Spleen (tissue), 11 donors: ENCODE results near the gene SERINC4. TPM values are rescaled to one million over a fixed set of nuclear protein-coding genes. Genes with fewer than 3 reads are reported as not detected.
A peak's percentile ranks its signal among the peaks of the same experiment; 100 is the strongest.

Experiments used
- DNase-seq: peaks from one replicate; pipeline ENCODE4 v3.0.0-alpha.2; 2020
- H3K27ac ChIP-seq, 8 donors: fragments of 200-600 bp; sonication (generic) in 7 of 8; 1 replicate in 4 of 8; 2 replicates in 4 of 8; pipeline versions ENCODE4 v1.5.0 to v1.8.0; 2016 to 2021; ENCODE audit warnings: inconsistent platforms in 4 of 8, mild to moderate bottlenecking in 4 of 8, moderate library complexity in 1 of 8
- H3K27me3 ChIP-seq, 7 donors: fragments of 200-600 bp; sonication (generic) in 6 of 7; replicated peaks in 1 of 7; 1 replicate in 4 of 7; 2 replicates in 3 of 7; pipeline versions ENCODE4 v1.5.0 to v1.8.0; 2016 to 2021; ENCODE audit warnings: inconsistent platforms in 3 of 7, mild to moderate bottlenecking in 1 of 7
- H3K36me3 ChIP-seq, 6 donors: fragments of 200-600 bp; sonication (generic) in 5 of 6; 1 replicate in 4 of 6; 2 replicates in 2 of 6; pipeline versions ENCODE4 v1.5.0 to v1.8.0; 2016 to 2021; ENCODE audit warnings: inconsistent platforms in 2 of 6
- H3K4me1 ChIP-seq, 6 donors: fragments of 200-600 bp; sonication (generic) in 5 of 6; 1 replicate in 3 of 6; 2 replicates in 3 of 6; pipeline versions ENCODE4 v1.5.0 to v1.8.0; 2016 to 2021; ENCODE audit warnings: inconsistent platforms in 3 of 6
- H3K4me3 ChIP-seq, 8 donors: fragments of 200-600 bp; sonication (generic) in 7 of 8; 1 replicate in 4 of 8; 2 replicates in 4 of 8; pipeline versions ENCODE4 v1.5.0 to v1.8.0; 2016 to 2021; ENCODE audit warnings: inconsistent platforms in 4 of 8, mild to moderate bottlenecking in 4 of 8, moderate library complexity in 2 of 8
- H3K9me3 ChIP-seq, 8 donors: fragments of 200-600 bp; sonication (generic) in 7 of 8; 1 replicate in 4 of 8; 2 replicates in 4 of 8; pipeline versions ENCODE4 v1.5.0 to v1.8.0; 2016 to 2021; ENCODE audit warnings: inconsistent platforms in 4 of 8
- CTCF ChIP-seq, 11 experiments: fragments of 200-600 bp in 7 of 11; fragments of 450-650 bp in 4 of 11; sonication (generic) in 4 of 11; IDR thresholded peaks in 8 of 11; conservative IDR thresholded peaks in 3 of 11; 1 replicate in 7 of 11; 2 replicates in 4 of 11; pipeline versions ENCODE4 v1.4.0 to v1.8.0; 2016 to 2021; ENCODE audit warnings: antibody characterized with exemption in 11 of 11, inconsistent platforms in 4 of 11, mild to moderate bottlenecking in 1 of 11
- POLR2A ChIP-seq, 3 donors: fragments of 450-650 bp; IDR thresholded peaks; one replicate each; pipeline ENCODE4 v1.5.1; 2017; ENCODE audit warnings: antibody characterized with exemption in 3 of 3, mild to moderate bottlenecking in 1 of 3
- POLR2AphosphoS5 ChIP-seq, 3 donors: sonication (generic); formaldehyde crosslinking; IDR thresholded peaks; one replicate each; pipeline ENCODE4 v1.5.1; 2017; ENCODE audit warnings: antibody characterized with exemption in 3 of 3
- WGBS, 5 donors: extraction: QIAGEN DNeasy Blood & Tissue Kit in 3 of 5; methylation state at CpG; one replicate each; pipeline versions ENCODE4 v1.1.5 to v1.1.7; 2013 to 2018; 5-methylcytosine and 5-hydroxymethylcytosine counted together
- intact Hi-C: fragments of 100-400 bp; cut with DNase I; formaldehyde crosslinking; loops from one replicate; pipeline ENCODE4 v1.15.0; 2023; ENCODE audit warnings: low total_unique reads
- polyA plus RNA-seq, 3 donors: library from polyadenylated mRNA; stranded (reverse); fragments of 200-250 nt; gene quantifications; one replicate each; pipeline ENCODE4 v1.2.1, GENCODE V29; 2013
- total RNA-seq, 7 donors: library from RNA; depleted of rRNA in 3 of 7; stranded (reverse); fragments of >200 nt in 3 of 7; fragmentation: NEBNext Ultra II Directional in 4 of 7; extraction: Animal tissue kit (Norgen Biotek cat#: 25700) in 4 of 7; gene quantifications; one replicate each; pipeline versions ENCODE4 v1.1.0 to v1.2.1, GENCODE V29; 2016 to 2021
- donor health status: healthy with polysubstance abuse.
- donor health status: DM: no; HTN: no; CAD: no; lungs with moderate emphysema.
- donor health status: DM: no; HTN: no; CAD: no.
- donor health status: Bipolar disorder and iron deficiency.
- donor health status: healthy.
- donor health status: DM: no; HTN: no; CAD: no.
- donor health status: DM: yes; HTN: yes; CAD: no.

The SERINC4 gene
- total and polyA plus RNA-seq, 10 donors = 0.09 to 0.29 (median 0.24) TPM; not detected in 7

GRCh38 chr15:43776101-43776717, 23.8 kb downstream of the SERINC4 start:
- WGBS, 5 donors = 24 to 40% (median 36%) methylated on average over 30 to 35 of the region's 35 CpGs
- TF ChIP-seq POLR2A (IDR thresholded peaks at IDR 0.05) (no peak), POLR2AphosphoS5 (IDR thresholded peaks at IDR 0.05) (peak; percentile 42 to 77 (median 75))
- H3K4me3 ChIP-seq = peak overlapping the region; percentile 47 to 80 (median 66)
- peak; percentile 91 for DNase-seq
- H3K27me3 ChIP-seq = no peaks in the 10 kb centered on the region
- H3K9me3 ChIP-seq = no peaks in the 10 kb centered on the region
- H3K27ac ChIP-seq = peak overlapping the region; percentile 83 to 91 (median 86)
- peaks cover 0 to 32% (median 27%) of the 10 kb centered on the region in 6 donors for H3K36me3 ChIP-seq
- intact Hi-C loops = no loop called here
- H3K4me1 ChIP-seq = peaks cover 8 to 46% (median 28%) of the 10 kb centered on the region in 6 donors

- DNase-seq = no peak
- peak overlapping the region in 4 of 8 donors; percentile 87 to 91 (median 90) for H3K27ac ChIP-seq
Measured at GRCh38 chr15:43775411-43775965, 24.5 kb downstream of the SERINC4 start.

GRCh38 chr15:43774062-43774461, 26.0 kb downstream of the SERINC4 start:
- H3K27me3 ChIP-seq = no peaks in the 10 kb centered on the region
- H3K4me3 ChIP-seq = no peak overlapping the region
- intact Hi-C loops = no loop called here
- WGBS, 5 donors = 78 to 88% (median 86%) methylated on average over 4 of the region's 4 CpGs
- H3K27ac ChIP-seq = no peak overlapping the region
- no peak for TF ChIP-seq POLR2A (IDR thresholded peaks at IDR 0.05)
- TF ChIP-seq CTCF (IDR thresholded peaks at IDR 0.05 in 8 of 11, conservative IDR thresholded peaks at IDR 0.05 in 3 of 11) = no peak
- TF ChIP-seq POLR2AphosphoS5 (IDR thresholded peaks at IDR 0.05) = no peak
- H3K9me3 ChIP-seq = no peaks in the 10 kb centered on the region
- DNase-seq = no peak
- peaks cover 0 to 53% (median 46%) of the 10 kb centered on the region in 6 donors for H3K36me3 ChIP-seq
- peaks cover 9 to 50% (median 31%) of the 10 kb centered on the region in 6 donors for H3K4me1 ChIP-seq

More at GRCh38 chr15:43775411-43775965, 24.5 kb downstream of the SERINC4 start:
- H3K36me3 ChIP-seq = peaks cover 0 to 39% (median 34%) of the 10 kb centered on the region in 6 donors
- no peaks in the 10 kb centered on the region for H3K27me3 ChIP-seq
- H3K4me1 ChIP-seq = peaks cover 8 to 50% (median 28%) of the 10 kb centered on the region in 6 donors
- 85 to 100% (median 100%) methylated on average over 1 of the region's 1 CpG for WGBS, 5 donors
- TF ChIP-seq POLR2A (IDR thresholded peaks at IDR 0.05) (no peak), POLR2AphosphoS5 (IDR thresholded peaks at IDR 0.05) (peak in 1 of 3 donors; percentile 30), CTCF (IDR thresholded peaks at IDR 0.05 in 8 of 11, conservative IDR thresholded peaks at IDR 0.05 in 3 of 11) (peak in 1 of 11 experiments; percentile 10)
- peak overlapping the region in 3 of 8 donors; percentile 59 to 75 (median 65) for H3K4me3 ChIP-seq
- H3K9me3 ChIP-seq = no peaks in the 10 kb centered on the region
- intact Hi-C loops = no loop called here

- TF ChIP-seq POLR2AphosphoS5 (IDR thresholded peaks at IDR 0.05) (no peak), CTCF (IDR thresholded peaks at IDR 0.05 in 8 of 11, conservative IDR thresholded peaks at IDR 0.05 in 3 of 11) (no peak), POLR2A (IDR thresholded peaks at IDR 0.05) (no peak)
- peaks cover 0 to 68% (median 60%) of the 10 kb centered on the region in 6 donors for H3K36me3 ChIP-seq
- DNase-seq = no peak
- no peaks in the 10 kb centered on the region for H3K9me3 ChIP-seq
- peak overlapping the region in 2 of 8 donors; percentile 15 to 56 for H3K27ac ChIP-seq
- H3K27me3 ChIP-seq = no peaks in the 10 kb centered on the region
- peaks cover 2 to 43% (median 24%) of the 10 kb centered on the region in 6 donors for H3K4me1 ChIP-seq
- intact Hi-C loops = no loop called here
- no peak overlapping the region for H3K4me3 ChIP-seq
Measured at GRCh38 chr15:43772624-43773023, 27.4 kb downstream of the SERINC4 start.
